ENCODE measurements around the gene CHTF8.
"Not testable (repeated sequence)": the region's sequence is repeated elsewhere in the genome, so short reads cannot be mapped to it uniquely, and the experiment has no call there.

The CHTF8 gene

GRCh38 chr16:69124406-69124805, 8.0 kb downstream of the CHTF8 start:
- Histone ChIP-seq H3K79me2 (ENCODE audit: insufficient read depth, low read length) (peaks cover 15% of the 10 kb centered on the region), H3K36me3 (ENCODE audit: insufficient read depth, low read length) (peaks cover 33% of the 10 kb centered on the region)
- not testable (repeated sequence) for H3K9me2 ChIP-seq (ENCODE audit: low read depth, low read length); H3K9me3 ChIP-seq (ENCODE audit: low read length); H3F3A ChIP-seq (ENCODE audit: insufficient read depth, low read length); H3K9ac ChIP-seq (ENCODE audit: low read length); H3K27me3 ChIP-seq (ENCODE audit: insufficient read depth, low read length); H3K27ac ChIP-seq (ENCODE audit: low read depth, low read length, poor library complexity, severe bottlenecking); H3K4me3 ChIP-seq (ENCODE audit: low read depth, low read length, poor library complexity, severe bottlenecking); H2AFZ ChIP-seq (ENCODE audit: low read length); H4K20me1 ChIP-seq (ENCODE audit: insufficient read depth, low read length); H3K4me1 ChIP-seq (ENCODE audit: insufficient read depth, low read length, severe bottlenecking); H3K4me2 ChIP-seq (ENCODE audit: low read length)

GRCh38 chr16:69123910-69124309, 8.5 kb downstream of the CHTF8 start:
- Histone ChIP-seq H3K27ac (ENCODE audit: low read depth, low read length, poor library complexity, severe bottlenecking) (no peak overlapping the region), H3K79me2 (ENCODE audit: insufficient read depth, low read length) (peaks cover 13% of the 10 kb centered on the region; the same call in 1 of the 2 replicates), H3K4me2 (ENCODE audit: low read length) (no peak overlapping the region)

GRCh38 chr16:69120096-69120664, 12.2 kb downstream of the CHTF8 start:
- Histone ChIP-seq H3K9me2 (ENCODE audit: low read depth, low read length) (no peaks in the 10 kb centered on the region), H3K79me2 (ENCODE audit: insufficient read depth, low read length) (0 out of 2 replicates have a peak, but pooled peaks cover 2% of the 10 kb centered on the region), H3K4me3 (ENCODE audit: low read depth, low read length, poor library complexity, severe bottlenecking) (no peak overlapping the region), H3K9me3 (ENCODE audit: low read length) (no peaks in the 10 kb centered on the region), H3K4me1 (ENCODE audit: insufficient read depth, low read length, severe bottlenecking) (no peaks in the 10 kb centered on the region), H3K4me2 (ENCODE audit: low read length) (no peak overlapping the region), H3K9ac (ENCODE audit: low read length) (no peak overlapping the region), H2AFZ (ENCODE audit: low read length) (no peak overlapping the region), H3K36me3 (ENCODE audit: insufficient read depth, low read length) (peaks cover 54% of the 10 kb centered on the region), H4K20me1 (ENCODE audit: insufficient read depth, low read length) (no peaks in the 10 kb centered on the region), H3F3A (ENCODE audit: insufficient read depth, low read length) (no peaks in the 10 kb centered on the region), H3K27me3 (ENCODE audit: insufficient read depth, low read length) (no peaks in the 10 kb centered on the region), H3K27ac (ENCODE audit: low read depth, low read length, poor library complexity, severe bottlenecking) (no peak overlapping the region)
- TF ChIP-seq EZH2 (IDR thresholded peaks at IDR 0.05; ENCODE audit: borderline replicate concordance, low read length) (no peak), CTCF (IDR thresholded peaks at IDR 0.05; ENCODE audit: low read length) (no peak)

More at GRCh38 chr16:69123910-69124309, 8.5 kb downstream of the CHTF8 start:
- Histone ChIP-seq H3K4me3 (ENCODE audit: low read depth, low read length, poor library complexity, severe bottlenecking) (no peak overlapping the region), H3F3A (ENCODE audit: insufficient read depth, low read length) (peaks cover 7% of the 10 kb centered on the region; the same call in 1 of the 2 replicates), H3K9ac (ENCODE audit: low read length) (no peak overlapping the region), H4K20me1 (ENCODE audit: insufficient read depth, low read length) (no peaks in the 10 kb centered on the region), H3K9me2 (ENCODE audit: low read depth, low read length) (no peaks in the 10 kb centered on the region), H3K4me1 (ENCODE audit: insufficient read depth, low read length, severe bottlenecking) (no peaks in the 10 kb centered on the region), H3K9me3 (ENCODE audit: low read length) (no peaks in the 10 kb centered on the region), H2AFZ (ENCODE audit: low read length) (no peak overlapping the region), H3K36me3 (ENCODE audit: insufficient read depth, low read length) (peaks cover 38% of the 10 kb centered on the region), H3K27me3 (ENCODE audit: insufficient read depth, low read length) (no peaks in the 10 kb centered on the region)
- TF ChIP-seq EZH2 (IDR thresholded peaks at IDR 0.05; ENCODE audit: borderline replicate concordance, low read length), result no peak
- peak; percentile 77 for TF ChIP-seq CTCF (IDR thresholded peaks at IDR 0.05; ENCODE audit: low read length)

- Histone ChIP-seq H3F3A (ENCODE audit: insufficient read depth, low read length) (no peaks in the 10 kb centered on the region), H3K4me1 (ENCODE audit: insufficient read depth, low read length, severe bottlenecking) (no peaks in the 10 kb centered on the region), H3K79me2 (ENCODE audit: insufficient read depth, low read length) (no peaks in the 10 kb centered on the region), H3K9me2 (ENCODE audit: low read depth, low read length) (no peaks in the 10 kb centered on the region), H3K9ac (ENCODE audit: low read length) (no peak overlapping the region), H3K27me3 (ENCODE audit: insufficient read depth, low read length) (no peaks in the 10 kb centered on the region), H3K27ac (ENCODE audit: low read depth, low read length, poor library complexity, severe bottlenecking) (no peak overlapping the region), H3K4me2 (ENCODE audit: low read length) (no peak overlapping the region), H2AFZ (ENCODE audit: low read length) (no peak overlapping the region), H3K9me3 (ENCODE audit: low read length) (no peaks in the 10 kb centered on the region), H3K36me3 (ENCODE audit: insufficient read depth, low read length) (peaks cover 54% of the 10 kb centered on the region), H4K20me1 (ENCODE audit: insufficient read depth, low read length) (no peaks in the 10 kb centered on the region), H3K4me3 (ENCODE audit: low read depth, low read length, poor library complexity, severe bottlenecking) (no peak overlapping the region)
- TF ChIP-seq EZH2 (IDR thresholded peaks at IDR 0.05; ENCODE audit: borderline replicate concordance, low read length) (no peak), CTCF (IDR thresholded peaks at IDR 0.05; ENCODE audit: low read length) (no peak)
Observed at GRCh38 chr16:69119536-69119935, 12.9 kb downstream of the CHTF8 start.
